Fibroblast of mammary gland (primary cell): ENCODE data around the gene RARB.

Experiments used
- DNase-seq: peaks from one replicate; pipeline ENCODE4 v3.0.0-alpha.2; 2010; ENCODE audit warnings: low read depth
- H3K4me3 ChIP-seq: 2 replicates; pipeline ENCODE4 v1.5.1; 2011; ENCODE audit warnings: low read depth, mild to moderate bottlenecking, low read length, moderate library complexity; ENCODE audit not compliant: control insufficient read depth
- TF ChIP-seq, protein P1 (sequence below): conservative IDR thresholded peaks from 2 replicates; pipeline ENCODE4 v1.5.1; 2011; ENCODE audit warnings: low read depth, low read length, inconsistent platforms; ENCODE audit not compliant: control insufficient read depth, insufficient read depth

The RARB gene

DNA sequence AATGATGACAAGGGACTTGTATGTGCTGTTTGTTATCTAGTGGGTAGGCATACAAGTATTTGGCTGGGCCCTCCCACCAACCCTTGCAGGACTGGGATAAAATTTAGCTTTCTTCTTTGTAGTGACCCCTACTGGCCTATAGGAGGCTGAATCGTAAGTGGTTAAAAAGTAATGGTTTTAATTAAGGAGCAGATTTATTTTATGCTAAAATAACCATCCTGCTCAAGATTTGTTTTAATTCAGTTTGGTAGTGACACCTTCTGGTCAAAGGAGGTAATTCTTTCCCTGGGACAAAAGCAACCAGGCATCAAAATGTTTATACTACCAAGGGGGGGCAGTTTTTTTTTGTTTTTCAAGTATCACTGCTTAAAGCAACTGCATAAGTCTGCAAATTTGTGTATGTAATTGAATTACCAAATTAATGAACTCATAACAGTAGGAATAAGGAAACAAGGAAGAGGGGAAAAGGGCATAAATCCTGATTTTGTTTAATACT lies 166.0 kb downstream of the RARB start:
- no peak overlapping the region for H3K4me3 ChIP-seq
- DNase-seq = peak; percentile 89
- TF ChIP-seq, protein P1, sequence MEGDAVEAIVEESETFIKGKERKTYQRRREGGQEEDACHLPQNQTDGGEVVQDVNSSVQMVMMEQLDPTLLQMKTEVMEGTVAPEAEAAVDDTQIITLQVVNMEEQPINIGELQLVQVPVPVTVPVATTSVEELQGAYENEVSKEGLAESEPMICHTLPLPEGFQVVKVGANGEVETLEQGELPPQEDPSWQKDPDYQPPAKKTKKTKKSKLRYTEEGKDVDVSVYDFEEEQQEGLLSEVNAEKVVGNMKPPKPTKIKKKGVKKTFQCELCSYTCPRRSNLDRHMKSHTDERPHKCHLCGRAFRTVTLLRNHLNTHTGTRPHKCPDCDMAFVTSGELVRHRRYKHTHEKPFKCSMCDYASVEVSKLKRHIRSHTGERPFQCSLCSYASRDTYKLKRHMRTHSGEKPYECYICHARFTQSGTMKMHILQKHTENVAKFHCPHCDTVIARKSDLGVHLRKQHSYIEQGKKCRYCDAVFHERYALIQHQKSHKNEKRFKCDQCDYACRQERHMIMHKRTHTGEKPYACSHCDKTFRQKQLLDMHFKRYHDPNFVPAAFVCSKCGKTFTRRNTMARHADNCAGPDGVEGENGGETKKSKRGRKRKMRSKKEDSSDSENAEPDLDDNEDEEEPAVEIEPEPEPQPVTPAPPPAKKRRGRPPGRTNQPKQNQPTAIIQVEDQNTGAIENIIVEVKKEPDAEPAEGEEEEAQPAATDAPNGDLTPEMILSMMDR = peak; percentile 84

DNA sequence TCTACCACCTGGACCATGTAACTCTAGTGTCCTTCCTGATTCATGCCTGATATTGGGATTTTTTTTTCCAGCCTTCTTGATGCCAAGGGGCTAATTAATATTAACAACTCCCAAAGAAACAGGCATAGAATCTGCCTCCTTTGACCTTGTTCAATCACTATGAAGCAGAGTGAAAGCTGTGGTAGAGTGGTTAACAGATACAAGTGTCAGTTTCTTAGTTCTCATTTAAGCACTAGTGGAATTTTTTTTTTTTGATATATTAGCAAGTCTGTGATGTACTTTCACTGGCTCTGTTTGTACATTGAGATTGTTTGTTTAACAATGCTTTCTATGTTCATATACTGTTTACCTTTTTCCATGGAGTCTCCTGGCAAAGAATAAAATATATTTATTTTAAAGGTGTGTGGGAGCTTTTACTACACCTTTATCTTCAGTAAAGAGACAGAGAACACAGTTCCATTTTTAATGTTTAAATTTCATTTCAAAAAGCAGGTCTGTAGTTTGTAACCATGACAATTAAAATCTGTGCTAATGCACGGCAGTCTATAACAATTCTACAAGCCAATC lies 169.6 kb downstream of the RARB start:
- DNase-seq = no peak
- H3K4me3 ChIP-seq = no peak overlapping the region
- TF ChIP-seq, protein P1 = no peak

DNA sequence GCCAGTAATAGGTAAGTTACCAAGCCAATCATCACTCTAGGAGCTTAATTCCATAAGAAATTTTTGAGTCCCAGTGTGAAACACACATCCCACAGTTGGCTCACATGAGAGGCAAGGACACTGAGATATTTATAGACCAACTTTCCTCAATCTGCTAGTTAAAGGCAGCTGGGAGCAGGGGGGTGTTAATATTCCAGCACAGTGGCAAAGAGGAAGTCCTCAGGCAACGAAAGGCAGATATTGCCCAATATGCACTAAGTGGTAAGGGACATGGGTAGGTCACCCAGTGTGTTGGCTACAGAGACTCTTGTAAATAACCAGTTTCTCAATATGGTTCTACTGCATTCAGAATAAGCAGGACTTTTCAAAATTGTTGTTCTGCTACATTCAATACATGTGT lies 175.6 kb downstream of the RARB start:
- no peak for DNase-seq
- H3K4me3 ChIP-seq = no peak overlapping the region

DNA sequence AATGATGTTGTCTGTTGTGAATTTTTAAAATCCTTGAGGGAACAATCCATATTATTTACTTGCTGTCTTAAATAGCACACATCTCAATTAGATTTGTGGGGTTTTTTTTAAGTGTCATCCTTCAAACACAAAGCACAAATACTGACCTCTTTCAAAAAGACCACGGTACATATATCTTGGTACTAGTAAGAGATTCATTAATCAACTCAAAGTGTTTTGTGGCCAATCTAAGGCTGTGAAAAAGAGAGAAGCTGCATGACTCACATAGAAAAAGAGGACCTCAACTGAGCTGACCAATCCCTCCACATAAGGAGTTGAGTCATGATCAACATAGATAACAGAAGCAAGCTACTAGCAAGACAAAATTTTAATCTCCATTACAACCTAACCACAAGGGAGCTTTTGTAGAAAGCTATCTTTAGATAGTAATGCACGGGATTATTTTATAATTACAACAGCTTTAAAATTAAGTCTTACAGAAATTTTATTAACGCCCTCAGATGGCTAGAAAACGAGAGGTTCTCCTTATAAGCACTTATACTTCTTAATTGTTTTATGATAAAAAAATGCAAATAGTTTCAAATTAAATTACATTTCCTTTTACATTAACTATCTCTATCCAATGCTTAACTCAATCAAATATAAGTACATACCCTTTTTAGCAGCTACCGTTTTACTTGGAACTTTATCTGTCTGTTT lies 176.2 kb downstream of the RARB start:
- TF ChIP-seq, protein P1 = no peak
- no peak overlapping the region for H3K4me3 ChIP-seq
- peak; percentile 83 for DNase-seq

More for the DNA sequence above, 175.6 kb downstream of the RARB start:
- TF ChIP-seq, protein P1 = no peak

DNA sequence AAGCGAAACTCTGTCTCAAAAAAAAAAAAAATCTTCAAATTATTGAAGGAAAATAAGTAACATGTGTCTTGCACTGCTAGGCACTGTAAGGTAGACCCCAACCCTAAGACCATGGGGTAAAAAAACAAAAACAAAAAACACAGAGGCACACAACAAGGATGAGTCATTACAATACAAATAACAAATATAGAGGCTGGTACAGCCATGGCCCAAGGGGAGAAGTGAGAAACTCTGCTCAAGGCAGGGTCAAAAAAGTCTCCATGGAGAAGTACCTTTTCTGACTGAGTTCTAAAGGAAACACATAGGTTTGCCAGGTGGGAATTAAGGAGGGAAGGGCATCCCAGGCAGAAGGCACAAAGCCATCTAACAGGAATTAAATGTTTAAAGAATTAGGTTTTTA lies 182.1 kb downstream of the RARB start:
- TF ChIP-seq, protein P1 = no peak
- DNase-seq = no peak
- no peak overlapping the region for H3K4me3 ChIP-seq

DNA sequence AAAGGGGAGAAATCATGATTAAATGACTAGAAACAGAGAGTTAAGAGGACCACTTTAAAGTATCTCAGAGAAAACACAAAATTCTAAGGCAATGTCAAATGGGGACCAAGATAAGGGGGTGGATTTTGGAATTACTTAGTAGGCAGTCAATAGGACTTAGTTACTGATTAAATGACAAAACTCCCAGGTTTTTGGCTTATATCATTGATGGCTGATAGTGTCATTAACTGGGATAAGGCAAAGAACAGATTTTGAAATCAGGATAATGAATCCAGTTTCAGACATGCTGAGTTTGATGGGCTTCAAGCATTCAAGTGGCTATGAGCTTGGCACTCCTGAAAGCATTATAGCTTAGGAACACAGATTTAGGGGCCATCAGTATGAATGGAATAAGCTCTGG lies 182.7 kb downstream of the RARB start:
- H3K4me3 ChIP-seq = no peak overlapping the region
- DNase-seq = no peak
- TF ChIP-seq, protein P1 = no peak
